NCI-H1694 (cell line): ENCODE data around the gene JMJD6.
A peak's percentile ranks its signal among the peaks of the same experiment; 100 is the strongest.

ENCODE experiments used
- DNase-seq: peaks from one replicate; lab custom pipeline; 2025; lab: John Stamatoyannopoulos, UW

The JMJD6 gene

DNA sequence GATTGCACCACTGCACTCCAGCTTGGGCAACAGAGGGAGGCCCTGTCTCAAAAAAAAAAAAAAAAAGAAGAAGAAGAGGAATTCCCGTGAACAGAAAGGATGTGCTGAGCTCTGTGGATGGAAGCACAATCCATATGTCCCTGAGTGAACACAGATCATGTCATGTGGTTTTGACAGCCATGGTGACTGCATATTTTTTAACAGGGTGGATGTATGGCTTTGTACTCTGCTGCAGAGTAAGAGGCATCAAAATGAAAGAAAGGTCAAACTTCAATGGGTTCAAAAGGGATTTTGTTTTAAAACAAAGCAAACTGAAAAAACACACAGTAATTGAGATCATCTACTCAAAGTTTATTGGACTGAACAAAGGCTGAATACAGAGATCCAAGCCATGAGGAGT, 47.2 kb downstream of the JMJD6 start:
- DNase-seq: no peak

DNA sequence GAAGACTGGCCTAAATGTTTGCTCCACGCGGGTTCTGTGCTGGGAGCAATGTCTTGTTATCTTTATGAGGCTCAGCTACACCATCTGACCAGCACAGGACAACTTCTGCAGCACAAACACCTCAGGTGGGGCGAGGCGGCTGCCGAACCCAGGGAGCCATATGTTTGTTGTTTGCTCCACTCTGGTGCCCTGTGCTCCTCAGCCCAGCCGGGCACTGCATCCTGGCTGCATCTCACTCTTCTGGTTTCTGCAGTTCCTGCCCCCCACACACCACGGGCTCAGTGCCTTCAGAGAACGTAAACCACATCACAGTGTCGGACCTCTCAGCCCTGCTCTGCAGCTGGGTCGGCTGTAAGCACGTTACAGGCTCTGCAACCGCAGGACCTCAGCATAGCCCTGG, 48.1 kb downstream of the JMJD6 start:
- no peak for DNase-seq

DNA sequence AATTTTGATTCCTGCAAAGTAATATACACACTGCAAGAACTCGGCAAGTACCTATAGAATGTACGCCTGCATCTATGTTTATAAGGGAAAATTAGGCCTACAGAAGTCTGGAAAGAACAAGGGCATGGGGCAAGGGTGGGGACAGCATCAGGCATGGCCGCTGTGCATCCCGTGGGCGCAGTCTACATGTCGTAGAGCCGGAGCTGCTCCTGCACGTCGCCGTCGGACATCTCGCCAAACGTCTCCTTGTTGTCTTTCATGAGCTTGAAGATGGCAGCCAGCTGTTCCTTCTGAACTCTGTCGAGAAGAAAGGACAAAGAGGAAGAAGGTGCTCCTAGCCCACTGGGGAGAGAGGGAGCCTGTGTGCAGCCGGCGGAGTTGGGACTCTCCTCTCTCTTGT, 49.0 kb downstream of the JMJD6 start:
- DNase-seq: no peak

DNA sequence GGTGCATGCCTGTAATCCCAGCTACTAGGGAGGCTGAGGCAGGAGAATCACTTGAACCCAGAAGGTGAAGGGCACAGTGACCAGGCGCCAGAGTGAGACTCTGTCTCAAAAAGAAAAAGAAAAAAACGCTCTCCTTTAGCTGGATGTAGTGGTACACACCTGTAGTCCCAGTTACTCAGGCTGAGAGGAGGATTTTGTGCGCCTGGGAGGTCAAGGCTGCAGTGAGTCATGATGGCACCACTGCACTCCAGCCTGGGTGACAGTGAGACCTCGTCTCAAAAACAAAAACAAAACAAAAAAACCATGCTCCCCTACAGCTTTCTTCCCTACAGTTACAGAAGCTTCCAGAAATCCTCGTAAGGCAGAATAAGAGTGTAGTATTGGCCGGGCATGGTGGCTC, 49.8 kb downstream of the JMJD6 start:
- no peak for DNase-seq

DNA sequence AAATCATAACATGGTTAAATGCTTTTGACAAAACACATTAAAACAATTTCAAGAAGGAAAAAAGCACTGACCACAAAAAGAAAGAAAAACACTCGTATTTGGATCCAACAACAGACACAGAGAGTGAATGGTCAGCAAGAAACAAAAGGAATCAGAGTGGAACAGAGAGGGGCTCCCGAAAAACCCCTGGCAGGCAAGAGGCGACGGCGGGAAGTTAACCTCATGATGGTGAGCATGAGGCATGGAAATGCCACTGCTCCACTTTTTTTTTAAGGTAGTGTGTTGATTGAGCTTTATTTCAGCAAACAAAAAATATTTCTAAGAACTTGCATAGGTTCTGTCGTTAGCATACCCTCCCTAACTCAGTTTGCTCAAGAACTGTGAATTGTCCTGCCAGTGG, 50.8 kb downstream of the JMJD6 start:
- DNase-seq: no peak

DNA sequence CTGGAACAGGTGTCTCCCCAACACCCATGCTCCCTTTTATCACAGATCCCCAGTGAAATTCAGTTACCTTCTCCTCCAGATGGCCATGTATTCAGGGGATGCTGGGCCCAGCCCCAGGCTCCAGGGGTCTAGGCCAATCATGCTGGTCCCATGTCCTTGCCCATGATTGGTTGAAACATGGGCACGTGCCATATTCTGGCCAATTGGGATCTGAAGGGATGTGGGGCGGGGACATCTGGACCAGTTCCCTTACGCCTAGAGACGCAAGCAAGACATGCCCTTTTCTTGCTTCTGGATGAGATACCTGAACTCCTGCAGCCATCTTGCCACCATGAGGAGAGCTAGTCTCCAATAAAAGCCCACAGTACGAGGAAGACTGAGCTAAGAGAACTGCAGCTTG, 51.8 kb downstream of the JMJD6 start:
- DNase-seq: no peak

DNA sequence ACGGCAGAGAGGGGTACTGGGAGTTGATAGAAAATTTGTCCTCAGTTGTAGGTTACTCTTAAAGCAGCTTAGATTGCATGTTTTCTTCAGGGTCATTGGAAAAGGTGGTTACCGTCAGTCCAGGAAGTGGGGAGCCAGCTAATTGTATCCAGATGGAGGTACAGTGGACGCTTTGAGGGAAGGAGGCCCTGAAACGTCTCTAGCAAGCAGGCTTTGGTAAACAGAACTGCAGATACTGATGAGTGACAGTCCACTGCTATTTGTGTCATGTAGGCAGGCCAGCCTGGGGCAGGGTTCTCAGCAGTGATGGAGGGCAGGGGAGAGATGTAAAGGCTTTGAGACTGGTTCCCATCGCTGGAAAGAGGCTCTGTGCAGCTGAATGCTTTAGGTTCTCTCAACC, 52.7 kb downstream of the JMJD6 start:
- DNase-seq: no peak

DNA sequence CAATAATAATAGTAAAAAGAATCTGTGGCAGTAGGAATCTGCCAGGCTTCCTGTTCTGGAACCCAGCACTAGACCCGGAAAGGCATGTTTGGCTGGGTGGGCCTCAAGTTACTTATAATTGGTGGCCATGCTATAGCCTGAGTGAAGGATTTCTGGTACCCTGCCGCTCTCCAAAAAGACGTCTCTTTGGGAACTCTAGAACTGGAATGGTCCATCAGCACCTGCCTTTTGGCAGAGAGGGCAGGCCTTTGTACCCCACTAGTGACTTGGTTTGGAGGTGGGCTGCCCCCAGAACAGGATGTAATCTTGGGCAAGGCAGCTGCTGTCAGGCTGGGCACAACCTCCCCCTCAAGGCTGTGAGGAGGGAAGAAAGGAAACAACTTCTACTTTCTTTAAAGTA, 53.5 kb downstream of the JMJD6 start:
- DNase-seq: no peak

DNA sequence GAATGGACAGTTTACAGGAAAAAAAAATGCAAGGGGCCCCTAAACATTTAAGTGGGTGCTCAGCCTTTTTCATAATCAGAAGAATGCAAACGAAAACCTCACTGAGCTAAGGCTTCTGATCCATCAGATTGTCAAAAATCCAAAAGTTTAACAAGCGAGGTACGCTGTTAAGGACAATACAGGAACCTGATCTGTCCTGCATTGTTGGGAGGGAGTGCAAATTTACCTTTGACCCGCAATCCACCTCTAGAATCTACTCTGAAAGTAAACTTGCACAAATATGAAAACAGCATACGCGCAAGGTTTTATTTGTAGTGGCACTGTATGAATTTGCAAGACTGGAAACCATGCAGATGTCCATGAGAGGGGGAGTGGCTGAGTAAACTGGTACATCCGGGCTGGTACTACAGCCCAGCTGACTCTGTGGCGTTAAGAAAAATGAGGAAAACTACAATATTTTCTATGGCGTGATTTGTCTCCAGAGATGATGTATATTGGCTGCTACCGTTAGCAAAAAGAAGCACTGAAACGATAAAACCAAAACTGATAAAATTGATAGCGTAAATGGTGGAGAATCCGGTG, 54.0 kb downstream of the JMJD6 start:
- no peak for DNase-seq

DNA sequence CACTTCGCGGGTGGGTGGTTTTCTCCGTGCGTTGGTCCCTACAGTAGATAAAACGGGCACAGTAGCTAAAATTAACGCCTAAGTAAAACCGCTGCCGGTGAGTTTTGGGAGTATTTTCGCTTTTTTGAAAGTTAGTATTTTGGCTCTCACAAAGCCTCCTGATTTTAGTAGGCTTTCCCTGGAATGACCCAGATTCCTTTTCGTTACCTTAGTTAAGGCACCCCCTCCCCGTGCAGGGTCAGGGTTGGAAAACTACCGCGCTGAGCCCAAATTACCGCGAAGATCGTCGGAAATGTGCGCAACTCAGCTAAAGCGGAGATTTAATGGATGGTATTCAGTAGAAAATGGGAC, 54.5 kb downstream of the JMJD6 start:
- no peak for DNase-seq

DNA sequence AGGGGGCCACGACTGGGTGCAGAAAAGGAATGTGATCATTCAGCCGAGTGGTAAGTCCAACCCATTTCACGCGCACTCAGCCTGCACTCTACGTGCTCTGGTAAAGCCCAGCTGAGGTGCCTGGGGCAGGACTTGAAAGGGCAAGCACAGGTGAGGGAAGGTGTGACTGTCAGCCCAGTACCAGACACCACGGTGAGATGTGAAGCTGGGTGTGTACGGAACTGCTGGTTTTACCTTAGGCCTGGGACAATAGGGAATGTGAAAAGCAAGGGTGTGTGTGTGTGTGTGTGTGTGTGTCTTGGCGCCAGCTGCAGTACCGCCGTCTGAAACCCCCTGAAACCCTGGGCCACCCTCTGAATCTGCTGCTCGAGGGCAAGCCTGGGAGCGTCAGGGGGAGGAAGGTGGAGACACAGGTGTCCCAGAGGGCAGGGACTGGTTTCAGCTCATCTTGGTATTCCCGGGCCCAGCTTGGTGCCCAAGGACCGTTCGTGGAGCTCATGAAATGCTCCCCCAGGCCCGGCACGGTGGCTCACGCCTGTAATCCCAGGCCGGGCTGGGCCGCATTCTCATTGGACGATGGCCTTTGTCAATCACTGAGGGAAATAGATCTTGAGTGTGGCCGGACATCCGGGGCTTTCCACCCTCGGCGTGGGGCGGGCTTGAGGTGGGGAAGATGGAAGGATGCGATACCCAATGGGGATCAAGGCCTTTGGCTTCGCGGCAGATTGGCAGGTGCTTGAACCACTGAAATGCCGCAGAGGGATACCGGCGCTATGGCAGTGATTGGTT, 55.1 kb downstream of the JMJD6 start:
- DNase-seq: peak; percentile 99

DNA sequence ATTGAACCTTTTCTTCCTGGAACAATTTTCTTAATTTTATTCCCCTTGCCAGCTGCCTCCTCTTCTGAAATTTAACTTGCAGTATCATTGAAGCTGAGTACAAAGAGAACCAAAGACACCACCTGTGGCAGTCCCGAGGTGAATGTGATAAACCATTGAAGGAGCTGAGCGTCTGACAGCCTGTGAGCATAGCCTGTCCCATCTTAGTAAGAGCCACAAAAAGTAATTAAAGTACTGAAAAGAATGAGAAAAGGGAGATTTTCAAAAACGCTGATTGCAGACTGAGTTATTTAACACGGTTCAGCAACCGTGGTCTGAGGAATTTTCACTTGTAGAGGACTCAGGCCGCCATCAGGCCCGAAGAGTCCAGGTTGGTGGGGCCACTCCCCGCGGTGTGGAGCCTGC, 55.7 kb downstream of the JMJD6 start:
- DNase-seq: no peak

DNA sequence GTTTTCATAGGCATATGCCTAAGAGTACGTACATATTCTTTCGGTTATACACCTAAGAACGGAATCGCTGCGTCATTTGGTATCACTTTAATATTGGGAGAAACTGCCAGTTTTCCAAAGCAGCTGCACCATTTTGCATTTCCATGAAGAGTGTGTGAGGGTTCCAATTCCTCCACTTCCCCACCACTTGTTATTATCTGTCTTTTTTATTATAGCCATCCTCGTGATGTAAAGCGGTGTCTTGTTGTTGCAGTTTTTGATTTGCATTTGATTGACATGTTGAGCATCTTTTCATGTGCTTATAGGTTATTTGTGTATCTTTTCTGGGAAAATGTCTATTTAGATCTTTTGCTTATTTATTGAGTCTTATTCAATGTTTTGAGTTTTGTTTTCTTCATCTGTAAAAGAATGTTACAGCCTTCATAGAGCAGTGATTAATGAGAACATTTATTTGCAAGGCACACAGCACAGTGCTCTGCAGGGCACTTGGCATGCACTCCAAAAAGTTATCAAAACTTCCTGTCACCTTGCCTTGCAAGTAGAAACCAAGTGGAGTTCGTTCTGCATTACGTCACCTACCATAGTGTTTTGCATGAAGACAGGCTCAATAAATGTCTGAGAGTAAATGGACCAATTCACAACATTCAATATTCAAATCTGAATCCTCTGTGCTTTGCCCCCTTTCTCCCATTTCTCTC, 56.2 kb downstream of the JMJD6 start:
- no peak for DNase-seq
